Measurements from ENCODE around the gene SLC24A4.

GRCh38 chr14:92489394-92490238 lies 166.7 kb downstream of the SLC24A4 start:
- TF ChIP-seq POLR2A (IDR thresholded peaks at IDR 0.05) (no peak), EP300 (IDR thresholded peaks at IDR 0.05) (no peak), CTCF (IDR thresholded peaks at IDR 0.05) (no peak)
